ENCODE measurements around the gene LRRC52.

The LRRC52 gene

DNA sequence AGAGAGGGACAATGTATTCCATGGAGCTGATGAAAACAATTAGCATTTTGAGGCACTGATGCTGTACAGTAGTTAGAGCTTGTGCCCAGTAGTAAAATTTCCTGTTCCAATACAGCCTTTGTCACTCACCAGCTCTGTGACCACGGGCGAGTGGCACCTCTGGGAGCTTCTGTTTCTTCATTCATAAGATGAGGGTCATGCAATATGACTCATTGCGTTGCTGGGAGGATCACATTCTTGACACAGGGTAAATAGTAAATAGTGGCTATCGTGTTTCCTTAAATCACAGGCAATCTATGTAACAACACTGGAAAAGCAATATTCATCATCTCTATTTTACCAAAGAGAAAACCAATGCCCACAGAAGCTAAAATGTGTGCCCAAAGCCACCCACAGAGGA lies 4.5 kb upstream of the LRRC52 start:
- no peak for DNase-seq

DNA sequence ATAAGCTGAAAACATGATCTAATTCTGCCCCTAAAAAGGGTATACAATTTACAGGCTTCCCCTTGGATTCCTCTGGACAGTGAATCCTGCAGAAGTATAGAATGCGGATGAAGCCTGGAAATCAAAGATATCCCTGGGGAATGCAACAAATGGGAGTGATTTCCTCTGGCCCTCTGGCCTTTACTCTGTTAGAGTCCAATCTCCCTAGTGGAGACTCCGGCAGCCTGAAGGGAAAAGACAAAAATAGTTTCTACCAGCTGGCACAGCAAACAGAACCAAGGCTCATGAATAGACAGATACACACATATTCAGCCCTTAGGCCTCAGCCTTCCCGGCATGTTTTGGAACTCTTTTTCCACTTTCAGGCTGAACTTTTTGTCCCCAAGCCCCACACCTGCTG lies 3.9 kb upstream of the LRRC52 start:
- no peak for DNase-seq

DNA sequence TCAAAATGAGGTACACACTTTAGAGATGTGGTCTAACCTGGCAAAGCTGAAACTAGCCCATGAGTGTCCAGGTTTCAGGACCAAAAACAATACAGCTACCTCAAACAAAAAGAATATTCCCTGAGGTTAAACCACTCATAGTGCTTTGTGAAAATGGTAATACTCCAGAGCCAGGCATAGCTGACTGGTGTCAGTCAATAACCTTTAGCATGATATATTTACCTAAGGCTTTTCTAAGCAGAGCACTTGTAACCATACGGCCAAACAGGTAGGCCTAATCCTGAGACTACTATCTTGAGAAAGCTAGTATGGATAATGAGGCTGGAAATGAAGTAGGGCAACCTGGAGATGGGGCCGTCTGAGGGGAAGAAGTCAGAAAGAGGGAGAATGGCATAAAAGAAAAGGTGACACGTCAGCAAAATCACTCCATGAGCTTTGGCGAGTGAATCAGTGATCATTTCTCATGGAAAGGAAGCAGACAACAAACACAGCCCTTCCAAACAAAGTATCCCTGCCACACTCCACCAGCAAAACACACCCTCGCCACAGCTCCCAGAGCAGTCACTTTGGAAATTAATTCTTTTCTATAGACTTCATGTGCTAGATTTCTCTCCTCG lies 1.7 kb upstream of the LRRC52 start:
- no peak for DNase-seq

GRCh38 chr1:165542647-165543046 lies 1.2 kb upstream of the LRRC52 start:
- no peak for DNase-seq

- DNase-seq = no peak
Observed at GRCh38 chr1:165544996-165545395, 1.2 kb downstream of the LRRC52 start.

DNA sequence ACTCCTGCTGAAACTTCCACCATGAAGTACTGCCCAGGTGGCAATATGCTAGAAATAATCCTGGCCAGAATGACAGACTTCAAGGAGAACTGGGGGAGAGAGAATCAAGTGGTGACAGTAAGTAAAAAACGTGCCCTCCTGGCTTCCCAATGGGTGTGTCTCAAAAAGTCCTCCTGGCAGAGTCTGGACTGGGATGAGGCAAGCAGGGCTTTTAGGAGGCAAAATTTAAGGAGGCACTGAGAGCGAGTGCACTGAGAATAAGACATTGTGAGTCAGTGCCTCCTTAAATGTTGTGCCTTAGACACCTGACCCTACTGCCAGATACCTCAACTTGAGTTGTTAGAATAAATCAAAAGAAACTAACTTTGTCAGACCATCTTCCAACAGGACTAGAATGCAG lies 2.2 kb downstream of the LRRC52 start:
- DNase-seq = no peak

- no peak for DNase-seq
Observed at GRCh38 chr1:165549973-165550372, 6.2 kb downstream of the LRRC52 start.

DNA sequence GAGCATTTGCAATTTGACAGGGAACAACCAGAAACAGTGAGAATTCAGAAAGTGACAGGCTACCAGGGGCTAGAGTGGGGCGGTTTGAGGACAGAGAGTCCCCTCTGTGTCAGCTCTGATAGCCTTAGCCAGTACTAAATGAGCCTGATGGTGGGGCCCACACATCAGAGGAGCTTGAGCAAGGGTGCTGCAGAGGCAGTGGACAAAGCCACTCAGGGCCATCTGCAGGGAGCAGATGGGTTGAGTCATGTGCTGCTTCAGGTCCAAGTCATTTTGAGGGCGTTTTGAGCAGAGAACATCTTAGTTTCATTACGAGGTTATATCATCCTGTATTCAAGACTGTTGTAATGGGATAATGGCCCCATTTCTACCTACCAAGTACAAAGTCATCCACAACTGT lies 7.7 kb downstream of the LRRC52 start:
- DNase-seq = no peak

DNA sequence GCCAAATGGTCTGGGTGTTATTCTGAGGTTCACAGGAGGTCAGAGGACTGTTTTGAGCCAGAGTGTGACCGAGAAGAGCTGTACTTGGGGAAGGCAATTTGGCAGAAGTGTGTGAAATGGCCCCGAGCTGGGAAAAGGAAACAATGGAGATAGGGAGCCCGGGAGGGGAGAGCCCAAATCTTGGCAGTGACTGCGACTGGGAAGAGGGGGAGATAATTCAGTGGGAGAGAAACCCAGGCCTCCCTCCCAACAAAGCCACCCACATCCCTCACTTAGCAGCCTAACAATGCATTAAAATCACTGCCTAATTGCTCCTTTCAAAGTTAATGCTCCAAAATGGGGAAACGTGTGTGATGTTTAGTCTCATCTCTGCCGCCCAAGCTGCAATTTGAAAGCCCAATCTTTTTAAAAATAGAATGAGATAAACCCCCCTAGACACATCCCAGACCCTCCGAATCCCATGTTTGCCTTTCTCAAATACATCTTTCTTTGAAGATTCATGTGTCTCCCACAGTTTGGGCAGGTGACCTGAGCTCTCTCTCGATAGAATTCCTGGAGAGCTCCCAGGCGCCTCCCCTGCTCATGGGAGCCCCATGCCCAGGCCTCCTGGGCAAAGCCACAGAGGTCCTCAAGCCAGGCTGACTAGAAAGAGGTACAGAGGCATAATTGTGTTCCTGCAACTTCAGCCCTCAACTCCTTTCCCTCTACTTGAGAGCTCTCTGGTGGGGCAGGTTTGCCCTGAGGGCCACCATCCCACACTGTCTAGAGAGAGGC lies 17.3 kb downstream of the LRRC52 start:
- DNase-seq = no peak

- no peak for DNase-seq
Observed at GRCh38 chr1:165562571-165562970, 18.8 kb downstream of the LRRC52 start.

- no peak for DNase-seq
Observed at GRCh38 chr1:165563551-165563950, 19.8 kb downstream of the LRRC52 start.

GRCh38 chr1:165564561-165564960 lies 20.8 kb downstream of the LRRC52 start:
- DNase-seq = no peak

DNA sequence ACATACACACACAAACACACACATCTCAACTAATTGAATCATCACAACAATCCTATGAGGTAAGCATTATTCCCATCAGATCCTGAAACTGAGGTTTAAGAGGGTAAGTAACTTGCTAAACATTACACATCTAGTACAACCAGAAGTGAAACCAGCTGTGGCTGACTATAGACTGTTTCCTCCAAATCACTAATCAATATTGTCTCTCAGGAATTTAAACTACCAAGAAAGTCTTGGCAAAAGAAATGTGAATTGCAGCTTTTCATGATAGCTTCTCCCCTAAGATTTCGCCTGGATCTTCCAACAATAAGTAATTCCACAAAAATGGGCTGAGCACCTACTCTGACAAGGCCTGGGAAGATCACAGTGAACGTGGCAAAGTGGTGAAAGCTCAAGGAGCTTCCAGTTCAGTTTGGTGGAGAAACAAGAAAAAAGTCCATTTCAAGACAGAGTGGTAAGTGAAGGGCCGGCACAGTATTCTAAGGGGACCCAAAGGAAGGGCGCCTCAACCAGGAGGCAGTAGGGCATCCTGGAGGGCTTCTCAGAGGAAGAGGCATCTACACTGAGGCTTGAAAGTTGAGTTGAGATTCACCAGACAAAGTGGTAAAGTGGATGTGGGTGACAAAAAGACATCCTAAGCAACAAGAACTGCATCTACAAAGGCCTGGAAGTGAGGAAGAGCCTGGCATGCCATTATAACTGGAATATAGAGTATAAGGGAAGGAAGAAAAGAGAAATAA lies 22.1 kb downstream of the LRRC52 start:
- no peak for DNase-seq

DNA sequence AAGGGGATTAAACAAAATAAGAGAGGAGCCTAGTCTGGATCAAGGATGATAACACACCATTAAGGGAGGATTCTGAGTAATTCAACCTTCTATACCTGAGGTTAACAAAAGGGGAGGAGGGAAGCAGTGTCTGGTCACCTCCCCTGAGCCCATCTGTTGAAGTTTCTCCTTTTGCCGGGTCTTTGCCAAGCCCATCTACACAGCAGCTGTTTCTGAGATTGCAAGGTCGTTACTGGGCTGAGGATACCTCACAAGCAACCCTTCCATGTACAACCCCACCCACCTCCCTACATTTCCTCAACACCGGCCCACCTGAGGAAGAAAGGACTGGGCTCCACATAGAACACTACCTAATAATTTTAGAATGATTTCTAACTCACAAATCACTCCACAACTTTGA lies 26.3 kb downstream of the LRRC52 start:
- DNase-seq = no peak

DNA sequence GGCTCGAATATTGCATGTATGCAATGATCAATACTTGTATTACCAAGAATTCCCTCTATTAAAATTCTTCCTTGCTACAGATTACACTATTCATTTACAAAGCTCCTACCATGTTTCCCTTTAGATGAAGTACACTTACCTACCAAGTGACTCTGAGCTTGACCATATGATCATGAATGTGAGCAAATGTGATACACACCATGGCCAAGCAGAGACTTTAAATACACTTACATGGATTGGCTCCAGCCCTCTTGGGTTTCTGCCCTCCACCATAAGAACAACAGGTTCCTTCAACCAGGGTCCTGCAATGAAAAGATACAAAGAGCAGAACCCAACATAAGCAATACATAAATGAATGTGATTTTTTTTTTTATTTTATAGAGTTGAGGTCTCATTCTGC lies 30.0 kb downstream of the LRRC52 start:
- DNase-seq = no peak

DNA sequence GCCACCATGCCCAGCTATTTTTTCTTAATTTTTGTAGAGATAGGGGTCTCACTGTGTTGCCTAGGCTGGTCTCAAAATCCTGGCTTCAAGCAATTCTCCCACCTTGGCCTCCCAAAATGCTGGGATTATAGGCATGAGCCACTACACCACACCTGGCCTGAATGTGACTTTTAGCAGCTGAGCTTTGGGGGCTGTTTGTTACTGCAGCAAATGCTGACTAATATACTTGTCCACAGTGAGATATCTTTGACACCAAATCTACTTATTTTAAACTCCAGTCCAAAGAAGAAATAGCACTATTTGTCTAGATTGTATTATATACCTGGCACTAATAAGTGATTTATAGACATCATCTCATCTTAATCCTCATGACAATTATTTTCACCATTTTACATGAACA lies 30.5 kb downstream of the LRRC52 start:
- no peak for DNase-seq

DNA sequence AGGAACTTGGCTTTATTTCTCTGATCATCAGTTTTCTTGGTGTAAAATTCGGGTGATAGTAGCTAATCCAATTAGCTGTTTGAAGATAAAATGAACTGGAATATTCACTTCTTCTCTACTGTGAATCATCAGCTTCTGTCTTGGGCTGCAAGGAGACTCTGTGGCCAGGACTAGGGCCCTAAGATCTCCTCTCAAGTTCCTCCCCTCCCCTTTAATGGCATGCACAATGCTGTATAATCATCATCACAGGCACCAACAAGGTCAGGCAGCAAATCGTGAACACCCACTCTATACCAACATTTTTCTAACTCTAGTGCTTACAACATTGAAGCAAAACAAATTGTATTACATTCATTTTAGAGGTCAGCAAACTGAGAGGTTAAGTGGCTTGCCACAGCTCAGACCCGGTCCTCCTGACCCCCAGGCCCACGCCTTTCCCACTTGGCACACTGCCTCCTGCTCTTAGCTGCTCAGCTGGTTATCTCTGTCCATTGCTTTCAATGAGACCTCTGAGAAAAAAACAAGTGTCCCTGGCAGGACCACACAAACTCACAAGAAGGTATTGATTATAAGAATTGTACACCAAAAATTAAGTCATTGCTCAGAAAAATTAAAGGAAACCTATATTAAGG lies 31.8 kb downstream of the LRRC52 start:
- no peak for DNase-seq

DNA sequence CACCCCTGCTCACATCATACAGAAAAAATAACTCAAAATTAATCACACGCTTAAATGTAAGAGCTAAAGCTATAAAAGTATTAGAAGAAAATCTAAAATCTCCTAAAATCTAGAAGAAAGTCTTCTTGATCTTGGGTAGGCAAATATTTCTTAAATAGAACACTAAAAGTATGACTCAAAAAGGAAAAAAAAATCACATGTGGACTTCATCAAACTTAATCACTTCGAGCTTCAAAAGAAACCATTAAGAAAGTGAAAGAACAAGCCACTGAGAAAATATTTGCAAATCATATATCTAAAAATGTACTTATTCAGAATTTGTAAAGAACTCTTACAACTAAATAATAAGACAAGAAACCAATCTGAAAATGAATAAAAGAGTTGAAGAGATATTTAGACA lies 32.7 kb downstream of the LRRC52 start:
- DNase-seq = no peak

DNA sequence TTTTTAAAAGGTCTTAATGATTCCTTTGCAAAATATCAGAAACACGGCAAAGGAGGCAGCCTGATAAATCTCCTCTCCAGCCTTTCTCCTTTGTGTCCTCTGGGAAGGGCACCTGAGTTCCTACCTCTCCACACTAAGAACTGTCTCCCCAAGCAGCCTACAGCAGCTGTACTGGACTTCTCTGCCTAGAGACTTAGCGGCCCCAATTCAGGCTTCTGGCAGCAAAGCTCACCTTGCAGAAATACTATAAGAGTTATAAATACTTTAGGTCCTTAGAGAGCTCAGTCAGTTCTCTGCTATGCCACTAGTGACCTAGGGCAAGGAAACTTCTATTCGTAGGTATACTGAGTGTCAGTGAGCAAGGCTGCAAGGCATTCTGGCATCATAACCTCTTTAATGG lies 33.9 kb downstream of the LRRC52 start:
- DNase-seq = no peak

GRCh38 chr1:165580931-165581871 lies 37.4 kb downstream of the LRRC52 start:
- DNase-seq = no peak

- DNase-seq = no peak
Observed at GRCh38 chr1:165581926-165582325, 38.1 kb downstream of the LRRC52 start.

DNA sequence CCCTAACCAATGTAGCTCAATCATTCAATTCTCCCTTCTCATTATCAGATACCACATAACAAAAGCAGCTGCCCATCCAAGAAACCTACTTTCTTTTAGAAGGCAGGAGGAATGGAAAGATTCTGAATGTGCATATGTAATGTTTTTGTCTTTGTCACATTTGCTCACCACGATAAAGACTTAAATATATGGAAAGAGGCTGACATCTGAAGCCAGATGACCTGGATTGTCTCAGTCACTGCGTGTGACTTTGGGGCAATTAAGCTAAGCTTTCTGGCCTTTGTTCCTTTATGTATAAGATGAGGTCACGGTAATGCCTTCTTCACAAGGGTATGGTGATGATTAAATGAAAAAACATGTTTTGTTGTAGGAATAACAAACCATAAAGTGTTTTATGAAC lies 42.6 kb downstream of the LRRC52 start:
- DNase-seq = no peak
